K562 (cell line): ENCODE measurements around the gene BEST3. TPM values are rescaled to one million over a fixed set of nuclear protein-coding genes. Genes with fewer than 3 reads are reported as not detected.

ENCODE experiments used
- ATF7 ChIP-seq: fragments of 450-650 bp; IDR thresholded peaks from 2 replicates; pipeline ENCODE4 v1.7.1; 2014; ENCODE audit warnings: mild to moderate bottlenecking, moderate library complexity
- CAMTA2 ChIP-seq: fragments of 250-450 bp; sonication (Bioruptor Pico); conservative IDR thresholded peaks from 2 replicates; pipeline ENCODE4 v1.5.1; 2022
- CBFA2T3 ChIP-seq: fragments of 450-650 bp; IDR thresholded peaks from 2 replicates; pipeline ENCODE4 v1.6.1; 2017
- CBX2 ChIP-seq: fragments of 200-600 bp; sonication (generic); IDR thresholded peaks from one replicate; pipeline ENCODE4 v1.6.1; 2012; ENCODE audit warnings: mild to moderate bottlenecking, low read length, inconsistent platforms; ENCODE audit not compliant: insufficient read depth, poor library complexity, severe bottlenecking
- CBX3 ChIP-seq, 2 experiments: IDR thresholded peaks; 1 replicate in 1 of 2; 2 replicates in 1 of 2; pipeline ENCODE4 v1.6.1; 2012; ENCODE audit warnings: inconsistent platforms in 2 of 2, low read length in 2 of 2, borderline replicate concordance in 1 of 2, control low read depth in 1 of 2
- CREM ChIP-seq: IDR thresholded peaks from 2 replicates; pipeline ENCODE4 v1.6.1; 2014; ENCODE audit warnings: antibody characterized with exemption, low read depth
- ELF4 ChIP-seq: fragments of 450-650 bp; formaldehyde crosslinking; IDR thresholded peaks from 2 replicates; pipeline ENCODE4 v1.4.0; 2022; ENCODE audit warnings: missing genetic modification characterization
- GMEB1 ChIP-seq: fragments of 250-450 bp; sonication (Bioruptor Pico); IDR thresholded peaks from 2 replicates; pipeline ENCODE4 v1.4.0; 2020; ENCODE audit warnings: mild to moderate bottlenecking
- HNRNPH1 ChIP-seq: fragments of 200-400 bp; formaldehyde crosslinking; optimal IDR thresholded peaks from 2 replicates; pipeline ENCODE3; 2017; ENCODE audit warnings: low read depth, mild to moderate bottlenecking, low read length, moderate library complexity
- MECOM ChIP-seq: fragments of 250-450 bp; sonication (Bioruptor Pico); IDR thresholded peaks from 2 replicates; pipeline ENCODE4 v1.8.0; 2022; ENCODE audit warnings: inconsistent platforms
- NR2C2 ChIP-seq, 2 experiments: fragments of 200-800 bp in 1 of 2; sonication (Bioruptor generic) in 1 of 2; sonication (generic) in 1 of 2; formaldehyde crosslinking in 1 of 2; IDR thresholded peaks; 2 replicates each; pipeline versions ENCODE4 v1.6.1 to v1.8.0; 2016 to 2022; ENCODE audit warnings: mild to moderate bottlenecking in 1 of 2, missing compliant biosample characterization in 1 of 2, missing genetic modification characterization in 1 of 2, missing genetic modification reagents in 1 of 2
- SETDB1 ChIP-seq: IDR thresholded peaks from one replicate; pipeline ENCODE4 v1.6.1; 2012; ENCODE audit warnings: low read length, control low read depth, inconsistent platforms
- STAG1 ChIP-seq: sonication (generic); formaldehyde crosslinking; IDR thresholded peaks from 2 replicates; pipeline ENCODE4 v1.5.0; 2020; ENCODE audit warnings: missing genetic modification reagents, borderline replicate concordance
- TCF15 ChIP-seq: fragments of 250-450 bp; sonication (Bioruptor Pico); IDR thresholded peaks from 2 replicates; pipeline ENCODE4 v1.8.0; 2022; ENCODE audit warnings: moderate library complexity, mild to moderate bottlenecking, inconsistent platforms
- TEAD4 ChIP-seq, 2 experiments: sonication (generic) in 1 of 2; formaldehyde crosslinking in 1 of 2; IDR thresholded peaks; 2 replicates each; pipeline versions ENCODE4 v1.6.1 to v1.8.0; 2012 to 2022; ENCODE audit warnings: borderline replicate concordance in 1 of 2, inconsistent platforms in 1 of 2, low read length in 1 of 2, mild to moderate bottlenecking in 1 of 2, missing genetic modification reagents in 1 of 2
- THAP12 ChIP-seq: fragments of 250-450 bp; sonication (Bioruptor Pico); IDR thresholded peaks from 2 replicates; pipeline ENCODE4 v1.9.0; 2021; ENCODE audit warnings: mild to moderate bottlenecking, inconsistent platforms
- TSHZ1 ChIP-seq: fragments of 250-450 bp; sonication (Bioruptor Pico); IDR thresholded peaks from 2 replicates; pipeline ENCODE4 v1.4.0; 2020; ENCODE audit warnings: mild to moderate bottlenecking, moderate library complexity
- ZNF583 ChIP-seq: fragments of 250-450 bp; sonication (Bioruptor Pico); IDR thresholded peaks from 2 replicates; pipeline ENCODE4 v1.4.0; 2020
- polyA plus RNA-seq, 8 experiments: library from polyadenylated mRNA; depleted of rRNA in 4 of 8; stranded (reverse) in 5 of 8; unstranded in 3 of 8; fragments of >200 nt; fragmentation: Nextera tagmentation in 2 of 8; fragmentation: Illumina TruSeq in 1 of 8; extraction: Ambion mirVana in 2 of 8; extraction: Trizol in 1 of 8; gene quantifications; 2 replicates each; pipeline versions ENCODE4 v1.2.1 to v1.2.3, GENCODE V29; 2011 to 2014; ENCODE audit warnings: inconsistent platforms in 1 of 8, missing spikeins in 1 of 8
- total RNA-seq, 7 experiments: library from RNA; depleted of rRNA in 6 of 7; stranded (reverse); fragments of >200 nt in 6 of 7; fragmentation: Illumina TruSeq in 2 of 7; extraction: Trizol in 2 of 7; gene quantifications; 2 replicates each; pipeline versions ENCODE4 v1.2.1 to v1.2.3, GENCODE V29; 2011 to 2021; ENCODE audit warnings: low replicate concordance in 1 of 7

Gene BEST3
- total and polyA plus RNA-seq, 9 of the 15 experiments (the other 6 are each of a cell fraction or from before 2014, with no cell fraction given): 0.15 TPM; not detected in 8

GRCh38 chr12:69608114-69608513, 91.0 kb downstream of the BEST3 start (continued):
- TF ChIP-seq TCF15 (CRISPR knock-in tag) (no peak), CBFA2T3 (peak; percentile 60), ZNF583 (no peak), MECOM (CRISPR knock-in tag) (no peak), GMEB1 (CRISPR knock-in tag) (no peak), CBX2 (no peak), ATF7 (no peak), NR2C2 (CRISPR knock-in tag; IDR thresholded peaks at IDR 0.05) (no peak), NR2C2 (tag; IDR thresholded peaks at IDR 0.05) (no peak), SETDB1 (no peak), HNRNPH1 (no peak), CBX3 (IDR thresholded peaks at IDR 0.05; ENCODE audit: borderline replicate concordance in 1 of 2, low read length in 2 of 2) (no peak), STAG1 (CRISPR knock-in tag) (no peak), TEAD4 (IDR thresholded peaks at IDR 0.05; ENCODE audit: low read length) (peak; percentile 37), TEAD4 (CRISPR knock-in tag; IDR thresholded peaks at IDR 0.05; ENCODE audit: borderline replicate concordance) (no peak), ELF4 (no peak), CREM (no peak), CAMTA2 (CRISPR knock-in tag) (no peak), TSHZ1 (no peak), THAP12 (CRISPR knock-in tag) (no peak)
